Measurements from ENCODE around the gene EXD3.
"Not testable (repeated sequence)": the region's sequence is repeated elsewhere in the genome, so short reads cannot be mapped to it uniquely, and the experiment has no call there.

EXD3 gene

GRCh38 chr9:137422604-137423513 is at the start of gene EXD3, which contains the start of gene NOXA1:
Gene EXD3, minus strand, starts transcription at chr9:137423162. Its CDS starts 27,805 bp downstream, at chr9:137395357.
Gene NOXA1, plus strand, starts transcription at chr9:137423393. Its CDS starts 137 bp downstream, at chr9:137423530.
- no peak for DNase-seq (ENCODE audit: low read depth, low spot score)

DNA sequence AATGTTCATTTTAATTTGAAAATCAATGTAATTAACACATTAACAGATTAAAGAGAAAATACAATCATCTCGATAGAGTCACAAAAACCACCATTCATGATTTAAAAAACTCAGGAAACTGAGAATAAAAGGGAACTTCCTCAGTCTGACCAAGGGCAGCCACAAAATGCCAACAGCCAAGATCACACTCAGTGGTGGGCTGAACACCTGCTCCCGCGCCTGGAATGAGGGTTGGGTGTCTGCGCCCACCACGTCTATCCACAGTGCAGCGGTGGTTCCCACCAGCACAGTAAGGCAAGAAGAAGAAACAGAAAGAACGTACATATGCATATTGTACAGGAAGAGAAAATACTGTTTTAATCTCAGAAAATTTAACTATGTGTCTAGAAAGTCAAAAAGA is 47.8 kb upstream of the EXD3 start:
- no peak for DNase-seq (ENCODE audit: low read depth, low spot score)

GRCh38 chr9:137467896-137468295 is 44.9 kb upstream of the EXD3 start:
- no peak for DNase-seq (ENCODE audit: low read depth, low spot score)

DNA sequence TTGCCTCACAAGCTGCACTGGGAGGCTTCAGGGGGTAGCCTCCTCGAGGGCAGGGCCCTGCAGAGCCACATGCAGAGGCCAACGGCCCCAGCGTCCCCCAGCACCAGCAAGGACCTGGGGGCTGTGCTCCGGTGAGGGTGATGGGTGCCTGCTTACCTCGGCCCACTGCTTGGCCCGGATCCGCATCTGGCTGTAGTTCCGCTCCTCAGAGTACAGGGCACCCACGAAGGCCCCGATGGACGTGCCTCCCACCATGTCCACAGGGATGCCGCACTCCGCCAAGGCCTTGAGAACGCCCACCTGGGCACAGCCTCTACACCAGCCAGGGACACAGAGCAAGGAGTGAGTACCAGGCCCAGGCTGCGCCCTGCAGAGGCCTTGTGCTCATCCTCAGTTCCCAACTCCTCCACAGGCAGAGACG is 44.2 kb upstream of the EXD3 start:
- no peak for DNase-seq (ENCODE audit: low read depth, low spot score)

GRCh38 chr9:137466389-137467085 is 43.6 kb upstream of the EXD3 start:
- DNase-seq (ENCODE audit: low read depth, low spot score), result not testable (repeated sequence)

GRCh38 chr9:137465720-137466388 is 42.9 kb upstream of the EXD3 start:
- DNase-seq (ENCODE audit: low read depth, low spot score), result no peak

- DNase-seq (ENCODE audit: low read depth, low spot score), result no peak
Measured at GRCh38 chr9:137465000-137465719, 42.2 kb upstream of the EXD3 start.

DNA sequence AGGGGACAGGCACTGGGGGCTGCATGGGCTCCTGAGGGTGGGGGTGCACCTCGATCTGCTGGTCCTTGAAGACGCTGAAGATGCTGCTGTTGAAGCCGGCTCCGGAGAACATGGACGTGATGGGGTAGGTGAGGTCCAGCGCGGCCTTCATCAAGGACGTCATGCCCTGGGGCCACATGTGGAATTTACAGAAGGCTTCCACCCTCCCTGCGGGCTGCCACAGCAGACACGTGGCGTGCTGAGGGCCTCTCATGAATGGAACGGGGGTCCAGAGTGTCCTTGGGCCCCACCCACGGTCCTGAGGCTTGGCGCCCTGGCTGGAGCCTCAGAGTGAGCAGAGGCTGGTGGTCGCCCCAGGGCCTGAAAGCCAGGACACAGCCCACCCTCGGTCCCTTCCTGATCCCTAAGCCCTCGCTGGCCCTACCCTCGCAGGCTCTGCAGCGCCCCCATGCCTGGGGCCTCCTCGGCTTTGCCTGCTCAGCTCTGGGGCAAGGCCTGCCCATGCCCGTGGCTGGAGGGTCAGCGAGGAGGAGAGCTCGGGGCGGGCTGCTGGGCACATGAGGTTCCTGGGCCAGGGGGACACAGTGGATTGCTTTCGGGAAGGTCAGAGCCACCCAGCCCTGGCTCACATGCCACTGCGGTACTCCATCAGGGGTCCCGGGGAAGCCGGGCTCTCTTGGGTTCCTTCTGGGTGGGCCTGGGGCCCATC is 41.5 kb upstream of the EXD3 start:
- no peak for DNase-seq (ENCODE audit: low read depth, low spot score)

- DNase-seq (ENCODE audit: low read depth, low spot score), result no peak
Measured at GRCh38 chr9:137463931-137464290, 40.9 kb upstream of the EXD3 start.

DNA sequence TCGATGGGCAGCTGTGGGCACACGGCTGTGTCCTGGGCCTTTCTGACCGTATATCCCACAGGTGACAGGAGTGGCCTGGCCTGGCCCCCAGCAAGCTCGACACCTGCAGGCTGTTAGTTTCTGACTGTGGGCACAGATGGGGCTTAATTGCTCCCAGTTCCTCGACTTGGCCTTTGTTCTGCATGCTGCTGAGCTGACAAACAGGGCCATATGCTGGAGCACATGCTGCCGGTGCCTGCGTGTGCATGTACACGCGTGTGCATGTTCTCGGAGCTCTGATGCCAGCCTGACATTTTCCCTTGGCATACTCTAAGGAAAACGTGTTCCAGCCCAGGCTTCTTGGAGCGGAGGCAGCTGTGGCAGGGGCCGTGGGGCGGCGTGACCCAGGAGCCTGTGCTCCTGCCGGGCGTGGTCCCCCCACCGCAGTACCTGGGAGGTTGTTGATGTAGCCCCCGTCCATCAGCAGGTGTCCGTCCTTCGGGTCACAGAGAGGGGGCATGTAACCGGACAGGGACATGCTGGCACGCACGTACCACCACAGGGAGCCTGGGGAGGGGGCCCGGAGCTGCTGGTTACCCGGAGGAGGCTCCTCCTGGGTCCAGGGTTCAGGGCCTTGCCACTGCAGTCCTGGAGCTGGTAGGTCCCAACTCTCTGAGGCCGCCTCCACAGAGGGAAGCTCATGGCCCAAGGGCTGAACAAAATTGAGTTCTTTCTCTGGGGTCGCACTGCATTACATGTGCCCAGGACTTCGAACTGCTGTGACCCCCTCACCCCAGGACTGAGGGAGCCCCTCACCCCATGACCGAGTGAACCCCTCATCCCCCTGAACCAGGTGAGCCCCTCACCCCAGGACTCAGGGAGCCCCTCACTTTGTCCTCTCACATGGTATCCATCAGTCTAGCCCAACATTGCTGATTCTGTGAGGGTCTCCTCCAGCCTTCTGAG is 40.3 kb upstream of the EXD3 start:
- DNase-seq (ENCODE audit: low read depth, low spot score), result no peak

DNA sequence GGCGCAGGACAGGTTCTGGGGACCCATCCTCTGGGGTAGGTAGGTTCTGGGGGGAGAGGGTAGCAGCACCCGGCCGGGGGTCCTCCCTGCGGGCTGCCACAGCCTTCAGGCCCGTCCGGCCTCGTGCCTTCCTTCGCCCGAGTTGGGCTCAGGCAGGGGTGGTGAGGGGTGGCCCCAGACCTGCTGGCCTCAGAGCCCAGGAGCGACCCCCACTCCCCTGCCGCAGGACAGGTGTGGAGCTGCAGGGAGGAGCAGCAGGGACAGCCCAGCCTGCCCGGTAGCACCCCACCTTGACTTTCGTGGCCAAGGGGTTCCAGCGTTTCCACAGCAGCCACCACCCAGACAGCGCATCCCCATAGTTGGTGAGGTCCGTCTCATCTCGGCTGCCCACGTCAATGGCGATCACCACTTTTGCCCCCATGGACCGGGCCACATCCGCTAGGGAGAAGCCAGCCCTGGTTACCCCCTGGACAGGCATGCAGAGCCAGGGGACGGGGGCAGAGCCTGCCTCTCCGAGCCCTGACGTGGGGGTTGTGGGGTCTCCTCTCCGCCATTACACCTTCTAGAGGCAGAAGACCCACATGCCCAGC is 39.5 kb upstream of the EXD3 start:
- no peak for DNase-seq (ENCODE audit: low read depth, low spot score)

- no peak for DNase-seq (ENCODE audit: low read depth, low spot score)
Measured at GRCh38 chr9:137461663-137462395, 38.9 kb upstream of the EXD3 start.

DNA sequence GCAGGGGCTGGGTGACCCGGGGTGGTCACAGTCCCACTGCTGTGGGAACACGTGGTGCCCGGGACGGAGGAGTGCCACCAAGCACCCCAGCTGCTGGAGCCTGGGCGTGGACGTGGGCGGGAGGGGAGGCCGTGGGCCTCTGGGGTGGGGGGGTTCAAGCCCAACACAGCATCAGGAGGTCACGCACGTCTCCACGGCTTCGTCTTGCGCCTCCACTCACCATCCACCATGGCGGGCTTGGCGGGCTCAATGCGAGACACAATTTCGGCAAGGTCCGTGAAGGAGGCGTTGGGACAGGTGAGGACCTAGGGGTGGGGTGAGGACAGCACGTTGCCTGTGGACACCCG is 38.3 kb upstream of the EXD3 start:
- no peak for DNase-seq (ENCODE audit: low read depth, low spot score)

DNA sequence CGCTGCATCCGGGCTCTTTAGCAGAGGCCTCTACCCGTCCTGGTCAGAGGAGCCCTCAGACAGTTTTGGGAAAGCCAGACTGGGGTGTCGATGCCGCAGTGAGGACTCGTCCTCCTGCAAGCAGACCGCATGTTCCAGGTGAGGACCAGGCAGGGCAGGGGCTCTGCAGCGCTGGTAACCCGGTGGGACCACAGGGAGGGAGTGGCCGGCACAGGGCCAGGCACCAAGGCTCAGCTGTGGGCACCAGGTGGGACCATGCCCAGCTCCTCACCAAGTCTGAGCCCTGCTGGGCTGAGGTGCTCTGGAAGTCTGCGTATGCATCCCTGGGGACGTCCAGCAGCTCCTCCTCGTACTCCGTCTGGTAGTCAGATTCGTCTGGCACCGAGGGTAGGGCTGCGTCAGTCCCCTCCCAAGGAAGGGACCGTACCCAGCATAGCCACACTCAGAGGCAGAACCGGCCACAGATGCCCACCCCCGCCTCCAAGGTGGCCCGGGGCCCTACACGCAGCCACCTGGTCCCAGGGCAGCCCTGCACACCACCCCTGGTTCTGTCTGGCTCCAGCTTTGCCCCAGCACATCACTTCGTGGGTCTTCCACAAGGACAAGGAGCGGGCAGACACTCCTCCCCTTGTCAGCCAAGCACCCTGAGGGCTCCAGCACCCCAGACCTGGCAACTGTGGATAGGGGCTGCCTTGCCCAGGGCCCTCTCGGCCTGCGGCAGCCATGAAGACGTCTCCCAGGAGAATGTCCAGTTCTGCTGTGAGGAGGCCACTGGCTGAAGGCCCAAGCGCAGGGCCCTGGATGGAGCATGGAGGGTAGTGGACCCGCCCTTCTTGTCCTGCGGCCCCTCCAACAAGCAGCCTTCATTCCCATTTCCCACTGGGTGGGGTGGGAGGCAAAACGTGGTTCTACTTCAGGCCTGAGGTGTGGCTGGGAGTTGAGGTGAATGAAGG is 37.7 kb upstream of the EXD3 start:
- no peak for DNase-seq (ENCODE audit: low read depth, low spot score)

DNA sequence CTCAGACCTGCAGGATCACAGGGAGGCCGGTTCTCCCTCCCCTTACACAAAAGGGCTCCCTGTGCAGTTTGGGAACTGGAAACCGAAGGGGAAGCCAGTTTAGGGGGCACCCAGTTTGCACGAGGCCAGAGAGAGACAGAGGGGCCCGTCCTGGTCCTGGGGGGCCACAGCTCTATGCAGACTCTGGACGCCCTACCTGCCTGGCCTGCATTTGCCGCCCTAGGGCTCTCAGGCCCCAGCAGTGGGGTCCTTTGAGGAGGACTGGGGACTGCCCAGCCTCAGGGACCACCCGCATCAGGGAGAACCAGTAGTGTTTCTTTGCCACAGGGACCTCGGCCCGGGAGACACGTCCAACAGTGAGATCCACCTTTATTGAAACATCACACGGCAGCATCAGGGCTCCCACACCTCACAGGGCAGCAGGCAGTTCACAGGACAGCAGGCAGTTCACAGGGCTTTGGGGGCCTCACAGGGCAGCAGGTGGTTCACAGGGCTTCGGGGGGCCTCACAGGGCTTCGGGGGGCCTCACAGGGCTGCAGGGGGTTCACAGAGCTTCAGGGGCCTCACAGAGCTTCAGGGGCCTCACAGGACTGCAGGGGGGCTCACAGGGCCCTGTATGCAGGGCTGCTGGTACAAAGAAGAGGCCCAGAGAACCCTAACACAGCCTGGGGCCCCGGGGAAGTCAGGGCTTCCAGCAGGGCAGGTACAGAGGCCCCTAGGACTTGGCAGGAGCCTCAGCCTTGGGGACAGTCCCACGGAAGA is 36.8 kb upstream of the EXD3 start:
- DNase-seq (ENCODE audit: low read depth, low spot score), result no peak

GRCh38 chr9:137459152-137459600 is 36.2 kb upstream of the EXD3 start, which contains the start of gene NSMF:
Gene NSMF, minus strand, starts transcription at chr9:137459334. Its CDS starts 232 bp downstream, at chr9:137459102.
- no peak for DNase-seq (ENCODE audit: low read depth, low spot score)
